ENCODE measurements around the gene DPP6. TPM values are rescaled to one million over a fixed set of nuclear protein-coding genes. Genes with fewer than 3 reads are reported as not detected.

Gene DPP6
- total and polyA plus RNA-seq, 2 experiments from 2014 or later: not detected

DNA sequence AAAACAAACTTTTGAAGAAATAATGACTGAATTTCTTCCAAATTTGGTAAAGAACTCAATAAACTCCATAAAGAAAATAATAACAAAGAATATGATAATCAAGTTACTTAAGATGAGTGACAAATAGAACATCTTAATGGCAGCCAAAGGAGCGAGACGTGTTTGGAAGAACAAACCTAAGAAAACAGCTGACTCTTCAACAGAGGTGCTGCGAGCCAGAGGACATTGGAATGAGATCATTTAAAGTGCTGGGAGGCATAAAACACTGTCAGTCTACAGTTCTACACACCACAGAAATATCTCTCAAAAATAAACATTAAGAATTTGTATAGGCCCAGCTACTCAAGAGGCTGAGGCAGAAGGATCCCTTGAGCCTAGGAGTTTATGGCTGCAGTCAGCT is 507.3 kb downstream of the DPP6 start:
- Histone ChIP-seq H3K9me2 (ENCODE audit: insufficient read depth) (no peaks in the 10 kb centered on the region), H3F3A (replicated peaks; ENCODE audit: low read depth) (no peaks in the 10 kb centered on the region), H3K4me1 (ENCODE audit: insufficient read depth) (no peaks in the 10 kb centered on the region), H3K36me3 (ENCODE audit: insufficient read depth) (peaks cover 3% of the 10 kb centered on the region), H3K27ac (ENCODE audit: low read depth) (no peak overlapping the region), H4K20me1 (replicated peaks; ENCODE audit: insufficient read depth) (no peaks in the 10 kb centered on the region), H3K79me2 (replicated peaks; ENCODE audit: insufficient read depth) (no peaks in the 10 kb centered on the region), H3K4me3 (no peak overlapping the region), H3K27me3 (ENCODE audit: insufficient read depth) (no peaks in the 10 kb centered on the region), H3K4me2 (no peak overlapping the region), H2AFZ (no peak overlapping the region)
- Mint-ChIP-seq H3K4me3 (no peak overlapping the region), H3K36me3 (ENCODE audit: low read depth) (no peaks in the 10 kb centered on the region), H3K4me1 (no peaks in the 10 kb centered on the region), H3K9me3 (peaks cover 8% of the 10 kb centered on the region; the same call in 2 of the 3 replicates), H3K27ac (no peak overlapping the region), H3K27me3 (ENCODE audit: insufficient read depth, low read depth, poor library complexity) (no peaks in the 10 kb centered on the region)
- ATAC-seq (no peak), DNase-seq (ENCODE audit: low spot score) (no peak)
- TF ChIP-seq CREB1 (CRISPR knock-in tag; IDR thresholded peaks at IDR 0.05; ENCODE audit: low read depth) (no peak), EZH2phosphoT487 (IDR thresholded peaks at IDR 0.05; ENCODE audit: unreplicated experiment) (no peak), ZNF114 (CRISPR knock-in tag; IDR thresholded peaks at IDR 0.05) (no peak), STAT1 (IDR thresholded peaks at IDR 0.05; ENCODE audit: unreplicated experiment) (no peak), JUNB (IDR thresholded peaks at IDR 0.05; ENCODE audit: unreplicated experiment) (no peak), ETS1 (IDR thresholded peaks at IDR 0.05) (no peak), POLR2AphosphoS5 (IDR thresholded peaks at IDR 0.05; ENCODE audit: low read depth) (no peak)
- TF ChIP-seq, protein P1, sequence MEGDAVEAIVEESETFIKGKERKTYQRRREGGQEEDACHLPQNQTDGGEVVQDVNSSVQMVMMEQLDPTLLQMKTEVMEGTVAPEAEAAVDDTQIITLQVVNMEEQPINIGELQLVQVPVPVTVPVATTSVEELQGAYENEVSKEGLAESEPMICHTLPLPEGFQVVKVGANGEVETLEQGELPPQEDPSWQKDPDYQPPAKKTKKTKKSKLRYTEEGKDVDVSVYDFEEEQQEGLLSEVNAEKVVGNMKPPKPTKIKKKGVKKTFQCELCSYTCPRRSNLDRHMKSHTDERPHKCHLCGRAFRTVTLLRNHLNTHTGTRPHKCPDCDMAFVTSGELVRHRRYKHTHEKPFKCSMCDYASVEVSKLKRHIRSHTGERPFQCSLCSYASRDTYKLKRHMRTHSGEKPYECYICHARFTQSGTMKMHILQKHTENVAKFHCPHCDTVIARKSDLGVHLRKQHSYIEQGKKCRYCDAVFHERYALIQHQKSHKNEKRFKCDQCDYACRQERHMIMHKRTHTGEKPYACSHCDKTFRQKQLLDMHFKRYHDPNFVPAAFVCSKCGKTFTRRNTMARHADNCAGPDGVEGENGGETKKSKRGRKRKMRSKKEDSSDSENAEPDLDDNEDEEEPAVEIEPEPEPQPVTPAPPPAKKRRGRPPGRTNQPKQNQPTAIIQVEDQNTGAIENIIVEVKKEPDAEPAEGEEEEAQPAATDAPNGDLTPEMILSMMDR (conservative IDR thresholded peaks at IDR 0.05; ENCODE audit: low read depth in 2 of 2): no peak

GRCh38 chr7:154564676-154565075 is 512.5 kb downstream of the DPP6 start:
- Histone ChIP-seq H3K36me3 (ENCODE audit: insufficient read depth) (peaks cover 3% of the 10 kb centered on the region; the same call in 1 of the 2 replicates), H4K20me1 (replicated peaks; ENCODE audit: insufficient read depth) (no peaks in the 10 kb centered on the region), H3K4me1 (ENCODE audit: insufficient read depth) (no peaks in the 10 kb centered on the region), H3K27me3 (ENCODE audit: insufficient read depth) (no peaks in the 10 kb centered on the region), H3K9me2 (ENCODE audit: insufficient read depth) (no peaks in the 10 kb centered on the region), H3F3A (replicated peaks; ENCODE audit: low read depth) (no peaks in the 10 kb centered on the region), H3K4me3 (no peak overlapping the region), H2AFZ (no peak overlapping the region), H3K27ac (ENCODE audit: low read depth) (no peak overlapping the region), H3K79me2 (replicated peaks; ENCODE audit: insufficient read depth) (no peaks in the 10 kb centered on the region), H3K4me2 (no peak overlapping the region)
- ATAC-seq (no peak), DNase-seq (ENCODE audit: low spot score) (no peak)
- no peak overlapping the region for H3K27ac Mint-ChIP-seq
- peaks cover 13% of the 10 kb centered on the region; the same call in 2 of the 3 replicates for H3K4me1 Mint-ChIP-seq
- H3K36me3 Mint-ChIP-seq (ENCODE audit: low read depth): no peaks in the 10 kb centered on the region
- H3K9me3 Mint-ChIP-seq: no peaks in the 10 kb centered on the region; the same call in 2 of the 3 replicates
- no peak for TF ChIP-seq ZNF114 (CRISPR knock-in tag; IDR thresholded peaks at IDR 0.05)
- TF ChIP-seq ZNF331 (CRISPR knock-in tag; IDR thresholded peaks at IDR 0.05; ENCODE audit: low read depth): no peak
- TF ChIP-seq, protein P1 (conservative IDR thresholded peaks at IDR 0.05; ENCODE audit: low read depth in 2 of 2): no peak
- TF ChIP-seq ZNF462 (CRISPR knock-in tag; IDR thresholded peaks at IDR 0.05): no peak
- no peaks in the 10 kb centered on the region for H3K27me3 Mint-ChIP-seq (ENCODE audit: insufficient read depth, low read depth, poor library complexity)
- no peak overlapping the region for H3K4me3 Mint-ChIP-seq
